ENCODE data around the gene RSPO1. TPM values are rescaled to one million over a fixed set of nuclear protein-coding genes. Genes with fewer than 3 reads are reported as not detected.

RSPO1 gene
- total and polyA plus RNA-seq, 2 donors = 0.02 TPM; not detected in 1

DNA sequence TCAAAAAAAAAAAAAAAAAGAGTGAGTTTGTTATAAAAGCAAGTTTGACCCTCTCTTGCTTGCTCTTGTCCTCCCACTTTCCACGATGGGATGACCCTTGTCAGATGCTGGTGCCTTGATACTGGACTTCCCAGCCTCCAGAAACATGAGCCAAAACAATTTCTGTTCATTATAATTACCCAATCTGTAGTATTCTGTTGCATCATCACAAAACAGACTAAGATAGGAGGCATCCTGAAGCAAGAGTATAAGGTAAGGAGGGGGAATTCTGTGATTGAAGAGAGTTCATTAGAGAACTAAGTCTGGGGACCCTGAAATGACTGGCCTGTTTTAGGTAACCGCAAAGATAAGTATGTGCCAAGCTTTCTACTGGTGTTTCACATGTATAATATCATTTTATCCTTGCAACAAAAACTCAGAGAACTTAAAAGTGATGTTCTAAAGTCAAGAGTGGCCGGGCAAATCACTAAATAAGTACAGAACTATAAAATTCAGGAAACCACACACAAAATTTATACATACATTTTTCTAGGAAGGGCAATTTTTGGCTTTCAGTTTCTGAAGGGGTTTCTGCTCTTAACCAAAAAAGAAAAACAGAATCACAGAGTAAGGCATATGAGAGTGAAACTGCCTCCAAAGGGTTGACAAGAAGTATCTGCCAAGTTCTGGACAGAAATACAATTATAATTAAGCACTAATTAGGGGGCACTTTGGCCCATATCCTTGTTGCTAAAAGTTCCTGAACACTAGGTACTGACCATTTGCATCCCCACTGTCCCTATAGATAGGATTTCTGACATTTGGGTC, 64.0 kb downstream of the RSPO1 start:
- Histone ChIP-seq H3K27ac (ENCODE audit: low read depth in 1 of 2, low read length in 1 of 2) (no peak overlapping the region), H3K36me3 (ENCODE audit: control insufficient read depth in 2 of 2, insufficient read depth in 2 of 2, low read length in 1 of 2) (peaks cover 76 to 85% of the 10 kb centered on the region in 2 donors), H3K27me3 (ENCODE audit: control insufficient read depth in 2 of 2, insufficient read depth in 1 of 2, low read length in 1 of 2) (no peaks in the 10 kb centered on the region), H3K9me3 (ENCODE audit: control insufficient read depth in 2 of 2, insufficient read depth in 1 of 2, low read length in 1 of 2) (no peaks in the 10 kb centered on the region), H3K4me3 (ENCODE audit: low read length in 2 of 2) (no peak overlapping the region), H3K4me1 (ENCODE audit: control insufficient read depth in 2 of 2, insufficient read depth in 2 of 2, low read length in 2 of 2) (no peaks in the 10 kb centered on the region)
- WGBS = 93% methylated on average over 3 of the region's 3 CpGs
- DNase-seq (ENCODE audit: low read depth in 6 of 9, low spot score in 9 of 9) = no peak

DNA sequence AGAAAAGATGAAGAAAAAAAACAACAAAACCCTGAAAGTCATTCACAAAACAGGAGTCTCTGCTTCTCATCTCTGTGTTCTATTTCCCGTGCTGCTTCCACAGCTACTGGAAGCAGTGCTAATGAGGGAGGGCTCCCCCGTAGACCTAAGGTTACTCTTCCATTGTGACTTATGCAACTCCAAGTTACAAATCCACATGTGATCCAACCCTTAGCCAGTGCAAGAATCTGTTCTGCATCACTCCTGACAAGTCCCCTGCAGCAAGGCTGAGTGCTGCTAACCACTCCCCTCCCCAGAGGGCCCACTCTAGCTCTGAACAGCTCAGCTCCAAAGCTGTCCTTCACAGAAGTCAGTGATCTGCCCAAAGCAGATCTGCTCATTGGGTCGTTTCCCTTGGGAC, 67.7 kb downstream of the RSPO1 start:
- Histone ChIP-seq H3K4me3 (ENCODE audit: low read length in 2 of 2) (no peak overlapping the region), H3K27ac (ENCODE audit: low read depth in 1 of 2, low read length in 1 of 2) (no peak overlapping the region), H3K4me1 (ENCODE audit: control insufficient read depth in 2 of 2, insufficient read depth in 2 of 2, low read length in 2 of 2) (no peaks in the 10 kb centered on the region), H3K36me3 (ENCODE audit: control insufficient read depth in 2 of 2, insufficient read depth in 2 of 2, low read length in 1 of 2) (peaks cover 59 to 60% of the 10 kb centered on the region in 2 donors), H3K27me3 (ENCODE audit: control insufficient read depth in 2 of 2, insufficient read depth in 1 of 2, low read length in 1 of 2) (no peaks in the 10 kb centered on the region), H3K9me3 (ENCODE audit: control insufficient read depth in 2 of 2, insufficient read depth in 1 of 2, low read length in 1 of 2) (no peaks in the 10 kb centered on the region)
- no peak for DNase-seq (ENCODE audit: low read depth in 6 of 9, low spot score in 9 of 9)
- 98% methylated on average over 3 of the region's 3 CpGs for WGBS

DNA sequence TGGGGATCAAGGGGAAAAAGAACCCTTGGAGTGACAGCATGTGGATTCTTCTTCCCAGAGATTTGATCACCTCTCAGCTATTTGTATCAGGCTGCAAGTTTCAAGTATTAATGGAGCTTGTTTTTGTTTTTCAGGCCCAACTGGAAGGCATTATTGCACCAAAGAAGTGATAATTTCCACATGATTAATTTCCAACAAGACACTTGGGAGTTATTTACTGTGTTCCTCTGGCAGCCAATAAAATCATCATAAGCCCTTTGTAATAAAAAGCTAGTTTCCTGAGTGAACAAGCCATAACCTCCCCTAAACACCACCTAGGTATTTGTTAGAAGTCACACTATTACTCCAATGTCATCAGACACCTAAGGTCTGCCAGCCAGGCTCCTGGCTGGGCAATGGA, 69.8 kb downstream of the RSPO1 start:
- H3K27ac ChIP-seq (ENCODE audit: low read depth in 1 of 2, low read length in 1 of 2) = no peak overlapping the region
- H3K36me3 ChIP-seq (ENCODE audit: control insufficient read depth in 2 of 2, insufficient read depth in 2 of 2, low read length in 1 of 2) = peaks cover 47 to 52% of the 10 kb centered on the region in 2 donors
- DNase-seq (ENCODE audit: low read depth in 6 of 9, low spot score in 9 of 9) = no peak
- H3K4me3 ChIP-seq (ENCODE audit: low read length in 2 of 2) = no peak overlapping the region
- no peaks in the 10 kb centered on the region for H3K4me1 ChIP-seq (ENCODE audit: control insufficient read depth in 2 of 2, insufficient read depth in 2 of 2, low read length in 2 of 2)
- no peaks in the 10 kb centered on the region for H3K27me3 ChIP-seq (ENCODE audit: control insufficient read depth in 2 of 2, insufficient read depth in 1 of 2, low read length in 1 of 2)
- no peaks in the 10 kb centered on the region for H3K9me3 ChIP-seq (ENCODE audit: control insufficient read depth in 2 of 2, insufficient read depth in 1 of 2, low read length in 1 of 2)

DNA sequence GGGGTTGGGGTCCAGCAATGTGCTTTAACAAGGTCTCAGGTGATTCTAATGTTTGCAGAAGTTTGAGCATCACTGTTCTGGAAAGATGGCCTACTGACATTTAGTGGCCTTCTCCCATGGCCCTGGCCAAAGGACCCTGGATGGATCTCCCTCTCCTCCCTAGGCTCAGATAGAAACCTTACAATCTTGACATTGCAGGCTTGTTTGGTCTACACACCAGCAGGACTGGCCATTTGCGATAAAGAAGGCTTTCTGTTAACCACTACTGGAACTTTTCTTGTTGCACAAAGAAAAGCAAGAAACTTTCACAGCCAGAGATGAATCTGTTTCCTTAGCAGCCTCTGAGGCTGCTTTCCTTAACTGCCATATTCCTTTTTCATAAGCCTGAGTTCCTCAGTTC, 71.7 kb downstream of the RSPO1 start:
- H3K27me3 ChIP-seq (ENCODE audit: control insufficient read depth in 2 of 2, insufficient read depth in 1 of 2, low read length in 1 of 2) = no peaks in the 10 kb centered on the region
- no peak overlapping the region for H3K27ac ChIP-seq (ENCODE audit: low read depth in 1 of 2, low read length in 1 of 2)
- peaks cover 34 to 40% of the 10 kb centered on the region in 2 donors for H3K36me3 ChIP-seq (ENCODE audit: control insufficient read depth in 2 of 2, insufficient read depth in 2 of 2, low read length in 1 of 2)
- DNase-seq (ENCODE audit: low read depth in 6 of 9, low spot score in 9 of 9) = no peak
- no peak overlapping the region for H3K4me3 ChIP-seq (ENCODE audit: low read length in 2 of 2)
- 100% methylated on average over 1 of the region's 1 CpG for WGBS
- no peaks in the 10 kb centered on the region for H3K9me3 ChIP-seq (ENCODE audit: control insufficient read depth in 2 of 2, insufficient read depth in 1 of 2, low read length in 1 of 2)
- H3K4me1 ChIP-seq (ENCODE audit: control insufficient read depth in 2 of 2, insufficient read depth in 2 of 2, low read length in 2 of 2) = no peaks in the 10 kb centered on the region

Other genes with a start within 250 kb of the RSPO1 start
- 7.9 TPM for gene ZC3H12A, start 160.3 kb downstream of the RSPO1 start, total RNA-seq
- gene ZC3H12A, start 160.3 kb downstream of the RSPO1 start, polyA plus RNA-seq = 11.7 TPM
- gene MEAF6, start 120.1 kb downstream of the RSPO1 start, total RNA-seq = 57.4 TPM
- gene MEAF6, start 120.1 kb downstream of the RSPO1 start, polyA plus RNA-seq = 107 TPM
- gene SNIP1, start 80.6 kb downstream of the RSPO1 start, total RNA-seq = 9.1 TPM
- 9.9 TPM for gene SNIP1, start 80.6 kb downstream of the RSPO1 start, polyA plus RNA-seq
- 1.3 TPM for gene DNALI1, start 78.0 kb downstream of the RSPO1 start, total RNA-seq
- gene DNALI1, start 78.0 kb downstream of the RSPO1 start, polyA plus RNA-seq = 2.1 TPM
- 73.8 TPM for gene GNL2, start 39.0 kb downstream of the RSPO1 start, total RNA-seq
- gene GNL2, start 39.0 kb downstream of the RSPO1 start, polyA plus RNA-seq = 56.6 TPM
- 12.6 TPM for gene CDCA8, start 57.6 kb upstream of the RSPO1 start, total RNA-seq
- 5.8 TPM for gene CDCA8, start 57.6 kb upstream of the RSPO1 start, polyA plus RNA-seq
- gene EPHA10, start 130.2 kb upstream of the RSPO1 start, total RNA-seq = 0.14 TPM
- gene EPHA10, start 130.2 kb upstream of the RSPO1 start, polyA plus RNA-seq = 0.32 TPM
- 1.5 TPM for gene MANEAL, start 159.0 kb upstream of the RSPO1 start, total RNA-seq
- 1.8 TPM for gene MANEAL, start 159.0 kb upstream of the RSPO1 start, polyA plus RNA-seq
- gene C1orf122, start 172.9 kb upstream of the RSPO1 start, total RNA-seq = 27.1 TPM
- 33.0 TPM for gene C1orf122, start 172.9 kb upstream of the RSPO1 start, polyA plus RNA-seq
- 12.2 TPM for gene YRDC, start 173.3 kb upstream of the RSPO1 start, total RNA-seq
- 13.3 TPM for gene YRDC, start 173.3 kb upstream of the RSPO1 start, polyA plus RNA-seq
- 1.2 TPM for gene MTF1, start 224.7 kb upstream of the RSPO1 start, total RNA-seq
- 3.1 TPM for gene MTF1, start 224.7 kb upstream of the RSPO1 start, polyA plus RNA-seq